ENCODE results near the gene STXBP1.

STXBP1 gene

DNA sequence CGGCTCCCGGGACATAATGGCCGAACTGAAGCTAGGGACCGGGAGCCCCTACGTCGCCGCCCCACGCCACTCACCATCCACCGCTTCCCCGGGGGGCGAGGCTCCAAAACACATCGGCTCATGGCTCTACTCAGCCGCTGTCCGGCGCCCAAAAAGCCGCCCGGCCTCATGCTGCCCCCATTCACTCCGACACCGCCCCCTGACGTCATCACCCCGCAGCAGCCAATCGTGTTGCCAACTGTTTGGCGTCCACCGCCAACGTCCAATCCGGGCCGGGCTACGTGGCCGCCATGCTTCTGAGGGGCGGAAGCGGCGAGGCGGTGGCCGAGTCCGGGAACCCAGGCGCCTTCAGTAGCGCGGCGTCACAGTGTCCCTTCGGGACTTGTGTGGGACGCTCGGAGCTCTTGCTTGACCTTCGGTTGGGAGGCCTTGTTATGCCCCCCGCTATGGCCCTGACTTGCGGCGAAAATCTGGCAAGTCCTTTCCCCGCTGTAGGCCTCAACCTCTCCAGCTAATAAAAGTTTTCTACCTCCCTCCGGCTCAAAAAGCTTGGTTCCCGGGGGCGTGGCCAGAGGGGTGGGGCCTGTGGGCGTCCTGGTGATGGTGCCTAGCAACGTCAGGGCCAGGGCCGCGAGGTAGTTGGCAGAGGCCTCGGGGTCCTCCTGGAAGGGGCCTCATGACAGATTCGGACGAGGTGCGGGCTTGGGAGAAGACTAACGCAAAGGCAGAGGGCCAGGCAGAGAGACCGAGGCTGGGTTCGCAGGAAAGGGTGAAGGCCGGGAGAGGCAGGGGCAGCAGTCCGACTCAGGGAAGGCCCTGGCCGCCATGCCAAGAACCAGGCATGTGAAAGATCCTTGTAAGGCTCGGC, 103.6 kb downstream of the STXBP1 start, which contains the start of the genes PTRH1 and TTC16:
PTRH1 (minus strand) TSS at position 194 of the 868 bp plus-strand sequence; CDS start at position 170, 24 bp downstream.
TTC16 (plus strand) TSS at position 610 of the 868 bp plus-strand sequence; CDS start at position 677, 67 bp downstream.
- DNase-seq (ENCODE audit: low spot score), result peak; percentile 95

DNA sequence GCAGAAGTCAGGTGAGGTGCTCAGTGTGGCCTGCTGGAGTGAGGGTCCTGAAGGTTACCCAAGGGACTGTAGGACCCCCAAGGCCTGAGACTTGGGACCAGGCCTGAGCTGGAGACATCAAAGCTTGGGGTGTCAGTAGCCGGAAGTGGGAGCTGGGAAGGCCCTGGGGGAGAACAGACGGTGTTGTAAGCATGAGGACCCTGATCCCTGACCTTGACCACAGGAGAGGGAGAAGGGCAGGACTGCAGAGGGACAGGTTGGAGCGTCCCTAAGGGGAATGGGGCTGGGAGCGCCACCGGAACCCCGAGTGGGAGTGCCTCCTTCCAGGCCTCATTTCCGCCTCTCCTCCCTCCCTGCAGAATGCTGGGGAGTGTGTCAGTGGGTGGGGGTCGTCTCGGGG, 104.3 kb downstream of the STXBP1 start:
- DNase-seq (ENCODE audit: low spot score), result no peak

DNA sequence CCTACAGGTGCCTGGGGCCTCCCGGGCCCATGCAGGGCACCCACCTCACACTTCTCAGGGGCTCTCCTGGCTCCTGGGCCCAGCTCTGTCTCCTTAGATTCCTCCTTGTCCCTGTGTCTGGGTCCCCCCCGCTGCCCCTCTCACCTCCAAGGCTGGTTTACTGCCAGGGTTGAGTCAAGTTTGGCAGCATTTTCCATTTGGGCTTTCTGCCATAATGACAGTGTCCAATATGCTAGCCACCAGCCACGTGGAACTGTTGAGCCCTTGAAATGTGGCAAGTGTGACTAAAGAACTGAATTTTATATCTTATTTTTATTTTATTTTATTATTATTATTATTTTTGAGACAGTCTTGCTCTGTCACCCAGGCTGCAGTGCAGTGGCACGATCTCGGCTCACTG, 105.7 kb downstream of the STXBP1 start:
- no peak for DNase-seq (ENCODE audit: low spot score)

DNA sequence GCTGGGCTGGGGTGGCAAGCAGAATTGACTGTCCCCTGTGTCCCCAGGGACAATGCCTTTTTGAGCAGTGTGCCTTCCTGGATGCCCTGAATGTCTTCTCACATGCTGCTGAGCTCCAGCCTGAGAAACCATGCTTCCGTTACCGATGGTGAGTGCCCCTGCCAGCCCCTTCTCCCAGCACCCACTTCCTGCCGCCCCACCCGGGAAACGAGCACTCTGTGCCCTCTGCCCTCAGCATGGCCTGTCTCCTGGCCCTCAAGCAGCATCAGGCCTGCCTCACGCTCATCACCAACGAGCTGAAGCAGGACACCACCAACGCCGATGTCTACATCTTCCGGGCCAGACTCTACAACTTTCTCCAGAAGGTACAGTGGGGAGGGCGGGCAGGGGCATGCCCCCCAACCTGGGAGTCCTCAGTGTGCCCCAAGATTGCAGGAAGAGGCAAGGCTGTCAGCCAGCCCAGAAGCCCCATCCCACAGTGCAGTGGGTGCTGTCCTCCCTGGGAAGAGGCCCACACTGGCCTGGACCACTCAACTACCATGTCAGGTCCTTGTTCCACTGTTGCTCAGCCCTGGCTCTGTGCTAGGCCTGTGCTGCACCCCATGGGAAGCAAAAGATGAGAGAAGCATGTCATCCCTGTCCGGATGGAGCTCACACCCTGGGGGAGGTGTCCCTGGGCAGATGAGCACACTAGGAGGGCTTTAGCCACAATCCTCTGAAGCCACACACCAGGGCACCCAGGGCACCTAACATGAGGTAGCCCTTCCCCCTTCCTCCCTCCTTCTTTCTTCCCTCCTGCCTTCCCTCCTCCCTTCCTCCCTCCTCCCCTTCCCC, 108.2 kb downstream of the STXBP1 start:
- no peak for DNase-seq (ENCODE audit: low spot score)

DNA sequence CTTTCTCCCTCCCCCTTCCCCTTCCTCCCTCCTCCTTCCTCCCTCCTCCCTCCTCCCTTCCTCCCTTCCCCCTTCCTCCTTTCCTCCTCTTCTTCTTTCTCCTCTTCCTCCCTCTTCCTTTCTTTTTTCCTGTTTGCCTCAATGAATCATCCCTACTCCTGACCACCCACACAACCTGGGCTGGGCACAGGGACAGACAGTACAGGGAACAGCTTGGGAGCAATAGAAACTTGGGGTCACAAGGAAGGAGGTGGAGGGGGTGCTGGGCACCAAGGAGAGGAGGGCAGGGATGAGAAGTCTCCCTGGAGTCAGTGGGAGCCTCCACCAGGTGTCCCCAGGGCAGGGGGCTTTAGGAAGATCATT, 108.8 kb downstream of the STXBP1 start:
- DNase-seq (ENCODE audit: low spot score), result no peak

DNA sequence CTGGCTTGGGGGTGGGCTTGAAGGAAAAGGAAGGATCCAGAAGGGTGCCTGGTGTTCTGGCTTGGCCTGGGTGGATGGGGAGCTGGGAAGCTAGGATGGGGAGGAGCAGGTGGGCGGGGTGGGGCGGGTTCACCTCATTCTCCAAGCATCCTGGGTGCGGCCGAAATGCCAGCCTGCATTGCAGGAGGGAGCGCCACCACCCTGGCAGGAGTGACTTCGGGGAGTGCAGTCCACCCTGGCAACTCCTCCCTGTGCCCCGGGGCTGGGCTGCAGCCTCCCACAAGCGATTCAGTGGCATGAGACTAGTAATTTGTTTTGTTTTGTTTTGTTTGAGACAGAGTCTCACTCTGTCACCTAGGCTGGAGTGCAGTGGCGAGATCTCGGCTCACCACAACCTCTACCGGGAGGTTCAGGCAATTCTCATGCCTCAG, 109.3 kb downstream of the STXBP1 start:
- DNase-seq (ENCODE audit: low spot score), result no peak

DNA sequence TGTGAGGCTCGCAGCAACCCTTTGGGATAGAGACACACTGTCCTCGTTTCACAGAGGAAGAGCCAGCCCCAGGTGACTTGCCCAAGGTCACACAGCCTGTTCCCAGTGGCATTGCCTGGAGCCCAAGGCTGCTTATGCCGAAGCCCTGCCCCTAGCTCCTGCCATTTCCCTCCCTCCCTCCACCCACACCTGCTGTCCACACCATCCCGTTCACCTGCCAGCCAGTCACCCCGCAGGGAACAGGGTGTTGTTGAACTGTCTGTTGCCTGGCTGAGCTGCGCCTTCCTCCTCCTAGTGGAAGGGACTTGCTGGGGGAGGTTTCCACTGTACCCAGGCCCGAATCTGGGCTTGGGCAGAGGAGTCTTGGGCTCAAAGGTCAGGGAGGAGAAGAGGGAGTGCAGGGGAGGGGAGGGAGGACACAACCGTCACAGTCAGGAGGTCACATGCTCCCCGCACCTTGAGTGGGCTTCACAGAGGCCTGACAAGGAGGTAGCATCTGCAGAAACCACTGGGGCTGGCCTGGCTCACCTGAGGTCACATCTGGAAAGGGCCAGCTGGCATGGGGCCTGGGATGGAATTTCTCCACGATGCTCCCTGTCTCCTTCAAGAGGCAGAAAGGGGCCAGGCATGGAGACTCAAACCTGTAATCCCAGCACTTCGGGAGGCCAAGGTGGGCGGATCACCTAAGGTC, 110.1 kb downstream of the STXBP1 start:
- DNase-seq (ENCODE audit: low spot score), result no peak

DNA sequence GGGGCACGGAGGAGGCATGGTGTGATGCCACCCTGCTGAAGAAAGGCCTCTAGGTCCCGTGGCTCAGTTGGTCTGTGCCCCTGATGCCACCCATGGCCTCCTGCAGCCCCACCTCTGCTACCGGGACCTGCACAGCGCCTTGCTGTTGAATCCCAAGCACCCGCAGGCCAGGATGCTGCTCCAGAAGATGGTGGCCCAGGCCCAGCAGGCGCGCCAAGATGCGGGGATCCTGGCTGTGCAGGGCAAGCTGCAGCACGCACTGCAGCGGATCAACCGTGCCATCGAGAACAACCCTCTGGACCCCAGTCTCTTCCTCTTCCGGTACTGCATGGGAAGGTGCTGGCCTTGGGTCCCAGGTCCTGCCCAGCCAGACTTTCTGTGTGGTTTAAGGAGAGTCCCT, 110.9 kb downstream of the STXBP1 start:
- no peak for DNase-seq (ENCODE audit: low spot score)

DNA sequence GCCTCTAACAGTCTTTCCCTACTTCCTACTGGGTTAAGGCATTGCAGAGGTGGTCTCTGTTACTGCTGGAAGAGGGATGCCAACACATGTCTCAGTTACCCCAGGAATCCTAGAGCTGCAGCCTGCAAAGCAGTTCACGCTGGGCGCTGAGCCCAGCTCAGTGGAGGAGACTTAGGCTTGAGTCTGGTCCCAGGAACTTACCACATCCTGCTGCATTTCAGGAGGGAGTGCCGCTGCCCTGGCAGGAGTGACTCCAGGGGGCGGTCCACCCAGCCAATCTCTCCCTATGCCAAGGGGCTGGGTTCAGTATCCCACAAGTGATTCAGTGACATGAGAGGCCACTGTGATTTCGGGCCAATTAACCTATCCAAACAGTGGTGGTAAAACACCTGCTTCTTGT, 111.4 kb downstream of the STXBP1 start:
- DNase-seq (ENCODE audit: low spot score), result no peak

DNA sequence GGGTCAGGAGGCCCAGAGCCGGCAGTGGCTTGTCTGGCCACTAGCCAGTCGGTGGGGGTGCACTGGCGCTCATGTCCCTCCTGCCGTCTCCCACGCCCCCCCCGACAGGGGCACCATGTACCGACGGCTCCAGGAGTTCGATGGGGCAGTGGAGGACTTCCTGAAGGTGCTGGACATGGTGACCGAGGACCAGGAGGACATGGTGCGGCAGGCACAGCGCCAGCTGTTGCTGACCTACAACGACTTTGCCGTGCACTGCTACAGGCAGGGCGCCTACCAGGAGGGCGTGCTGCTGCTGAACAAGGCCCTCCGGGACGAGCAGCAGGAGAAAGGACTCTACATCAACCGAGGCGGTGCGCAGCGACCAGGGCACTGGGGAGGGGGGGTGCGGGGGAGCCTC, 111.9 kb downstream of the STXBP1 start:
- no peak for DNase-seq (ENCODE audit: low spot score)

DNA sequence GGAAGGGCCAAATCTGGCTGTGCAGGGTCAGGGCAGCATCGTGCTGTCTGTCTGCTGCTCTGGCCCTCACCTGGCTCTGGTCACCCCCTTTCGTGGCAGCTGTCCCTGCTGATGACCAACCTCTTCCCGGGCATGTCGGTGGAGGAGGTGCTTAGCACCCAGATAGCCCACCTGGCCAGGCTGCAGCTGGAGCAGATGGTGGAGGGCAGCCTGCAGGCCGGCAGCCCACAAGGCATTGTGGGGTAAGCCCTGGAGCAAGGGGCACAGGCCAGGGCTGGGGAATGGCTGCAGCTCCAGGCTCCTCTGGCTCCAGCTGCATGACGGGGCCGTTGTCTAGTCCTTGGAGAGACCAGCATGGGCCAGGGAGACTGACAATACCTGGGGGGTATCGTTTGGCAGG, 114.8 kb downstream of the STXBP1 start:
- DNase-seq (ENCODE audit: low spot score), result no peak

DNA sequence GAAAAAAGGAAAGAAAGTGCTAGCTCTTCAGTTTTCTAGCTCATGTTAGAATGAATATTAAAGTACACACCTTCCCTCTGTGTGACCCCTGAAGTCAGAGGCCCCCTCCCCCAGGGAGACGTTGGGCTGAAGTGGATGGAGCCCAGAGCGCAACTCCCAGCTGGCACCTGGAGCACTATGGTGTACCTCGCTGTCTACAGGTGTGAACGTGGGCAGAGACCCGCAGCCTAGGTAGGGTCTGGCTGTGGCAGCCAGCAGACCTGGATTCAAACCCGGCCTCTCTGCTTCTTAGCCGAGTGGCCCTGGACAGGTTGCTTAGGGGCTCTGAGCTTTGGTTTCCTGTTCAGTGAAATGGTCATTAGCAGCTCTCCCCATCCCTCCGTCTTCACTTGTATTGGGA, 116.7 kb downstream of the STXBP1 start:
- no peak for DNase-seq (ENCODE audit: low spot score)

DNA sequence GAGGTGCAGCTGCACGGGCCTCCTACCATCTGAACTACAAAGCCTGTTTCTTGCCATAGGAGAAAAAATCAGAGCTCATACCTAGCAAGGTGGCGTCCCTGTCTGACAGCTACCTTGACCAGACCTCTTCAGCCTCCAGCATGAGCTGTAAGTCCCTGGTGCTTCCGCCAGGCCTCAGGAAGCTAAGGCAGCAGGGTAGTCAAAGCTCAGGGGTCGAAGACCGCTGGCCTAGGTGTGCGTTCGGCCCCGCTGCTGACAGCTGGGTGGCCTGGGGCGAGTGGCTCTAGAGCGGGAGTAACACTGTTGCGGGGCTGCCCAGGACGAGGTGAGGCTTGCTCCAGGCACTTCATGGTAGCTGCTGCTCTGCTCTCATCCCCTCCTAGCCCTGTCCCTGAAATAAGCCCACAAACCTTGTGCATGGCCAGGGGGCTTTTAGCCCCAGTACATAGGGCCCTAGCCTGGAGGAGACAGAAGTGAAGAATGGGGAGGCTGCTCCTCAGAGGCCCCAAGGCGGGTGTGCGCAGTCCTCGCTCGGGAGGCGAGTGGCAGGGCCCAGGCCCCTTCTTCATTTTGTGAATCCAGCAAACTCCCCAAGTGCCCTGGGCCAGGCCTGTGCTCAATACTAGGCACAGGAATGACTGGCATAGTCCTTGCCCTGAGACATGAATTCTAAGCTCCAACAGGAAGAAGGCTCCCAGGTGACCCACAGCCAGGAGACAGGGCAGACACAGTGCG, 117.6 kb downstream of the STXBP1 start:
- DNase-seq (ENCODE audit: low spot score), result no peak

DNA sequence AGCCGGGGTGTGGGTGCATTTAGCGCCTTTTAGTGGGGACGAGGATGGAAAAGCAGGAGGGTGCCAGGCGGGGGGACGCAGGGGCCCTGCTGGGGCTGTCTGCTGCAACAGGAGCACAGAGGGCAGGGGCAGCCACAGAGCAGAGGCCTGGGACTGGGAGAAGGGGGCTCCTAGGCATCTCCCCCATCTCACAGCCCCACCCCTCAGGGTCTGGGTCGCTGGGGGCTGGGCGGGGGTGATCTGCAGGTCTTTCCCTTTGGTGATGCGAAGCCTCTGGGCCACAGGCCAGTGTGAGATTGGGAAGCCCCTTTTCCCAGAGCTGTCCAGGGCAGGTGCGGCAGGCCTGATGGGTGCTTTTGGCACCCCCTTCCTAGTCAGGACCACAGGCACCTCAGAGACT, 118.2 kb downstream of the STXBP1 start:
- no peak for DNase-seq (ENCODE audit: low spot score)

DNA sequence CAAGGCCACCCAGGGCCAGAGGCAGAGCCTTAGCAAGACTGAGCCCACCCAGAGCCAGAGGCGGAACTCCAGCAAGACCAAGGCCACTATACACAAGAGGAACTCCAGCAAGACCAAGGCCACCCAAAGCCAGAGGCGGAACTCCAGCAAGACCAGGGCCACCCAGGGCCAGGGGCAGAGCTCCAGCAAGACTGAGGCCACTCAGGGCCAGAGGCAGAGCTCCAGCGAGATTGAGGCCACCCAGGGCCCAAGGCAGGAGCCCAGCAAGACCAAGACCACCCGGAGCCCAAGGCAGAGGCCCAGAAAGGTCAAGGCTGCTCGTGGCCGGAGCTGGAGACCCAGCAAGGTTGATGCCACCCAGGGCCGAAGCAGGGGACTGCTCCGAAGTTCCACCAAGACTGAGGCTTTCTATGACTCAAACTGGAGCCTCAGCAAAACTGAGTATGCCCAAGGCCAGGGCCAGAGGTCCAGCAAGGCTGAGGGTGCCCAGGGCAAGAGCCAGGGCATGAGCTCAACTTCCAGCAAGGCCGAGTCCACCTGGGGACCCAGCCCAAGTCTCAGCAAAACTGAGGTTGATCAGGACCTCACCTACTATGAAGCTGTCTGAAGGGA, 118.8 kb downstream of the STXBP1 start:
- no peak for DNase-seq (ENCODE audit: low spot score)

DNA sequence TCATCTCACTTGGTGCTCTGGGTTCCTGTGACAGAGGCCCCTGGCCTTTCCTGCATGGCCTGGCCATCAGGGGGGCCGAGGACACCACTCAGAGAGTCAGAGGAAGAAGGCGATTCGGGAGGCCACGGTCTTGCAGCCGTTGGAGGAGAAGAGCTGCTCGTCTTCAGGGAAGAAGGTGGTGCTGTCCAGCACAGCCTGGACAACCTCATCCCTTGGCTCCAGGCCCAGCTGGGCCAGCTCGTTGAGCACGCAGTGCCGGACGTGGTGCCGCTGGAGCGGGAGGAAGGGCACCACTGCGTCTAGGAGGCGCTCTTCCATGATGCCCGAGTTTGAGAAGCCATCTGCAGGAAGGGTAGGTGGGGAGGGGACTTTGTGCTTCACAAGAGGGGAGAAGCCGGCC, 119.9 kb downstream of the STXBP1 start:
- DNase-seq (ENCODE audit: low spot score), result no peak

DNA sequence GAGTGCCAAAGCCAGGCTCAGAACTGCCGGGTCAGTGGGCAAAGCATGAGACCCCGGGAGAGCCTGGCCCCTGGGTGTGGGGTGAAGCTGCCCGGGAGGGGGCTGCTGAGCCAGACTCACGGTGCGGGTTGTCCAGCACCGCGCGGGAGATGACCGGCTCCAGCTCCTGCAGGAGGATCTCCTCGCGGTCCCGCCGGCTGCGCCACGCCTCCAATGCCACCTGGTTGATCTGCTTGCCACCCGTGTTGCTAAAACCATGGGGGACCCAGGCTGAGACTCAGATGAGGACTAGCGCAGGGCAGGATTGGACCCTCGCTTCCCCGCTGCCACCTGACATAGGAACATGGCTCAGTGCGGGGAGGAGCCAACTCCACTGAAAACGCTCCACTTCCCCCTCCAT, 120.4 kb downstream of the STXBP1 start:
- DNase-seq (ENCODE audit: low spot score), result no peak

DNA sequence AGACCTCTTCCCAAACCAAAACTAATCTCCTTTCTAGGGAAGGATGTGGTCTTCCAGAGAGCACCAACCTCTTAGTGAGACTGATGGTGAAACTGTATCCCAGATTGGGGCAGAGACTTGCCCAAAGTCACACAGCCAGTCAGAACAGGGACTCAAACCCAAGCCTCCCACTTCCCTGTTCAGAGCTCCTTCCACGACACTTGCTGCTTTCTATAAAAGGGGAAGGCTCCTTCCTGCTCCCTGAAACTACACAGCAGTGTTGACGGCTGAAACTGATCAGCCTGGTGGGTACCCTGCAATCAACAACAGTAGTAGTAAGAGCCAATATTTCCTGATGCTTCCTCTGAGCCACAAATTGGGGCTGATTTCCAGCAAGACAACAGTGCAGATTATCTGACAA, 121.5 kb downstream of the STXBP1 start:
- no peak for DNase-seq (ENCODE audit: low spot score)

DNA sequence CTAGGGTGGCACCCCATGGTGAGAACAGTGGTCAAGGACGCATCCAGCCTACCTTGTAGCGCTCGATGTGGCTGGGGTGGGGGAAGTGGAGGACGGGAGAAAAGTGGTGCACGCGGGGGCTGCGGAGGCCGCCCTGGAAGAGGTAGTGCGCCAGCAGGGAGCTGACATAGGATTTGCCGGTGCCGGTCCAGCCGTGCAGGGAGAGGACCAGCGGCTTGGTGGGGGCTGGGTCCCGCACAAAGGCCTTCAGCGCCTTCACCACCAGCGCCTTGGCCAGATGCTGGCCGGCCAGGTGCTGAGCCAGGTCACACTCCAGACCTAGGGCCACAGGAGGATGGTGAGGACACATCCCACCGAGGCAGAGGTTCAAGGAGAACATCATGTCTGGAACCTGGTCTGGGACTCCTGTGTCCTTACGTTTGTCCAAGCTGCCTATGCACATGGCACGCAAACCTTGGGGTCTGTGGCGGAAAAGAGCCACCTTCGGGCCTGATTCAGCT, 122.2 kb downstream of the STXBP1 start:
- DNase-seq (ENCODE audit: low spot score), result no peak

DNA sequence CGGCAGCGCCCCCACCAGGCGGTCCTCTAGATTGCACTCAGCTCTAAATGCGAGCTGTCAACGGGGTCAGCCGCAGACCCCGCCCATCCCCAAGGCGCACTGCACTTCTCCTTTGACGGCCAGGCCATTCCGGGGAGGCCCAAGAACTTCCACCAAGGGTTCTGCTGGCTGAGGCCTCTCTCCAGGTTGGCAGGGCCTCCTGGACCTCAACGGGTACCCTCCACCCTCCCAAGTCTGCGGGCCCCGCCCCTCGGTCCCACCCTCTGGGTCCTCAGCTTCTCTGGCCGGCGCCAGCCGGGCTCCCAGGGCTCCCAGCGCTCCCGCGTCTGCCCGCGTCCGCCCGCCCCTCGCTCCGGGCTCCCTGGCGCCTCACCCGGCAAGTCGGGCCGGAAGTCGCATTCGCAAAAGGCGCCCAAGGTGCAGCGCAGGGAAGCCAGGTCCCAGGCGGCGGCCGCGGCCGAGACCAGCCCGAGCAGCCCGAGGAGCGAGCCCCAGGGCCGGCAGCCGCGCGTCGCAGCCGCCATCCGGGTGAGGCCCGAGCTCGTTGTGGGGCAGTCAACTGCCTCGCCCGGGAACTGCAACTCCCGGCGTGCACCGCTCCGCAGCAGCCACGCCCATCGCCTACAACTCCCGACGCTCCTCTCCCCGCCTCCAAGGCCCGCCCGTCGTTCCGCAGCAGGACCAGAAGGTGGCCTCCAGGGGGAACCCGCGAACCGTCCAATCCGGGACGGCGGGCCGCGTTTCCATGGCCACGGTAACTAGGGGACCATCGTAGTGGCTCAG, 122.9 kb downstream of the STXBP1 start, which contains the start of gene TOR2A:
TOR2A (minus strand) TSS at position 548 of the 783 bp plus-strand sequence; CDS start at position 524, 24 bp downstream.
- peak; percentile 97 for DNase-seq (ENCODE audit: low spot score)

Data from globus pallidus (tissue), 1 donor.